HG03565 (cell line): ENCODE measurements around the gene SCARB2.

Experiments used
- ATAC-seq: cut with Tn5 transposase; IDR thresholded peaks from one replicate; pipeline ENCODE4 v1.9.1; 2021; ENCODE audit warnings: mild to moderate bottlenecking, moderate library complexity; ENCODE audit not compliant: unreplicated experiment

The SCARB2 gene

GRCh38 chr4:76226418-76226817 lies 12.8 kb upstream of the SCARB2 start:
- ATAC-seq, result no peak

- ATAC-seq, result no peak
These were observed 10.5 kb upstream of the SCARB2 start for GRCh38 chr4:76224171-76224570.

- no peak for ATAC-seq
These were observed 5.9 kb upstream of the SCARB2 start for GRCh38 chr4:76219299-76220055.

- ATAC-seq, result no peak
These were observed 3.6 kb upstream of the SCARB2 start for GRCh38 chr4:76216975-76217814.

- ATAC-seq, result no peak
These were observed 2.9 kb upstream of the SCARB2 start for GRCh38 chr4:76216524-76216923.

GRCh38 chr4:76215077-76215476 lies 1.5 kb upstream of the SCARB2 start:
- ATAC-seq, result no peak

GRCh38 chr4:76214177-76214675 lies 602 bp upstream of the SCARB2 start:
- ATAC-seq, result no peak

GRCh38 chr4:76212851-76213414 lies 691 bp downstream of the SCARB2 start:
- no peak for ATAC-seq

GRCh38 chr4:76211769-76212708 lies 1.6 kb downstream of the SCARB2 start:
- no peak for ATAC-seq

- ATAC-seq, result no peak
These were observed 3.2 kb downstream of the SCARB2 start for GRCh38 chr4:76210452-76210851.

GRCh38 chr4:76209881-76210280 lies 3.7 kb downstream of the SCARB2 start:
- no peak for ATAC-seq

- no peak for ATAC-seq
These were observed 5.4 kb downstream of the SCARB2 start for GRCh38 chr4:76208005-76208765.

- no peak for ATAC-seq
These were observed 6.1 kb downstream of the SCARB2 start for GRCh38 chr4:76207549-76207948.

GRCh38 chr4:76206222-76206942 lies 7.2 kb downstream of the SCARB2 start:
- no peak for ATAC-seq

GRCh38 chr4:76205476-76205875 lies 8.1 kb downstream of the SCARB2 start:
- ATAC-seq, result no peak

GRCh38 chr4:76204936-76205335 lies 8.7 kb downstream of the SCARB2 start:
- no peak for ATAC-seq

- no peak for ATAC-seq
These were observed 10.1 kb downstream of the SCARB2 start for GRCh38 chr4:76203541-76203940.

- ATAC-seq, result no peak
These were observed 12.3 kb downstream of the SCARB2 start for GRCh38 chr4:76201276-76201675.

GRCh38 chr4:76200771-76201231 lies 12.8 kb downstream of the SCARB2 start:
- ATAC-seq, result no peak
